Mammary epithelial cell (primary cell): ENCODE results near the gene SULT1A1.

Source experiments
- CTCF ChIP-seq, 2 donors: IDR thresholded peaks in 1 of 2; conservative IDR thresholded peaks in 1 of 2; 2 replicates each; pipeline ENCODE4 v1.5.1; 2011 to 2012; ENCODE audit warnings: inconsistent platforms in 2 of 2, low read length in 2 of 2, mild to moderate bottlenecking in 2 of 2, control low read depth in 1 of 2, low read depth in 1 of 2; ENCODE audit not compliant: insufficient read depth in 1 of 2; ENCODE audit errors: extremely low read depth in 1 of 2
- EZH2 ChIP-seq: IDR thresholded peaks from 2 replicates; pipeline ENCODE4 v1.6.1; 2012; ENCODE audit warnings: low read length, inconsistent platforms, borderline replicate concordance

GRCh38 chr16:28606291-28607115 is 3.3 kb downstream of the SULT1A1 start:
- TF ChIP-seq CTCF (conservative IDR thresholded peaks at IDR 0.05 in 1 of 2, IDR thresholded peaks at IDR 0.05 in 1 of 2; ENCODE audit: extremely low read depth in 1 of 2, insufficient read depth in 1 of 2, low read depth in 1 of 2, low read length in 2 of 2) (no peak), EZH2 (no peak)
